Endothelial cell of umbilical vein (primary cell): ENCODE data around the gene HSD17B2. TPM values are rescaled to one million over a fixed set of nuclear protein-coding genes. Genes with fewer than 3 reads are reported as not detected.

Experiments used
- BruUV-seq: library from RNA; stranded (reverse); fragments of 400-500 nt; replicated peaks from 2 replicates; lab custom pipeline; 2021; lab: Mats Ljungman, UMichigan
- CTCF ChIA-PET: fragments of 300-600, 350-600 bp; sonication (Branson Sonifier 250); formaldehyde crosslinking; loops from one replicate; lab custom pipeline; 2021; ENCODE audit warnings: antibody characterized with exemption, inconsistent platforms; lab: Charles Lee
- POLR2A ChIA-PET: fragments of 300-600, 350-600 bp; sonication (Branson Sonifier 250); formaldehyde crosslinking; loops from one replicate; lab custom pipeline; 2021; ENCODE audit warnings: antibody characterized with exemption, inconsistent platforms; lab: Charles Lee
- DNase-seq: peaks from one replicate; pipeline ENCODE4 v3.0.0-alpha.2; 2011; ENCODE audit warnings: low read depth, low spot score
- FAIRE-seq: peaks from 2 replicates; lab custom pipeline; 2011; peaks lifted over from hg19 to GRCh38; lab: Jason Lieb, UNC
- H2AFZ ChIP-seq: 2 replicates; pipeline ENCODE4 v1.6.0; 2012; ENCODE audit warnings: low read depth, low read length, control low read depth, inconsistent platforms
- H3K27ac ChIP-seq: 2 replicates; pipeline ENCODE4 v1.5.1; 2011; ENCODE audit warnings: low read depth, mild to moderate bottlenecking, control low read depth, low read length, moderate library complexity; ENCODE audit not compliant: insufficient read depth
- H3K27me3 ChIP-seq, 2 experiments: 2 replicates each; pipeline versions ENCODE4 v1.6.0 to v1.6.1; 2011; ENCODE audit warnings: low read length in 2 of 2, mixed read lengths in 1 of 2; ENCODE audit not compliant: control insufficient read depth in 2 of 2, insufficient read depth in 2 of 2
- H3K36me3 ChIP-seq, 2 experiments: 2 replicates in 1 of 2; 3 replicates in 1 of 2; pipeline ENCODE4 v1.5.1; 2011; ENCODE audit warnings: low read length in 2 of 2, mild to moderate bottlenecking in 1 of 2, moderate library complexity in 1 of 2; ENCODE audit not compliant: control insufficient read depth in 2 of 2, insufficient read depth in 2 of 2; ENCODE audit errors: extremely low read depth in 1 of 2
- H3K4me1 ChIP-seq: 3 replicates; pipeline ENCODE4 v1.5.1; 2011; ENCODE audit warnings: mild to moderate bottlenecking, low read length; ENCODE audit not compliant: control insufficient read depth, insufficient read depth; ENCODE audit errors: extremely low read depth
- H3K4me2 ChIP-seq: 2 replicates; pipeline ENCODE4 v1.6.1; 2011; ENCODE audit warnings: low read length, control low read depth, mixed read lengths; ENCODE audit not compliant: insufficient read depth
- H3K4me3 ChIP-seq, 3 experiments: fragments of 200-600 bp in 1 of 3; sonication (generic), shearing (Covaris generic) in 1 of 3; replicated peaks in 1 of 3; 2 replicates each; pipeline ENCODE4 v1.5.1; 2011 to 2016; ENCODE audit warnings: control low read depth in 3 of 3, low read length in 3 of 3, mild to moderate bottlenecking in 2 of 3, inconsistent platforms in 1 of 3, low read depth in 1 of 3, moderate library complexity in 1 of 3; ENCODE audit not compliant: insufficient read depth in 1 of 3
- H3K79me2 ChIP-seq: 2 replicates; pipeline ENCODE4 v1.6.0; 2012; ENCODE audit warnings: low read length, inconsistent platforms; ENCODE audit not compliant: control insufficient read depth, insufficient read depth
- H3K9ac ChIP-seq: replicated peaks from 2 replicates; pipeline ENCODE3; 2011; ENCODE audit warnings: low read length, control low read depth; ENCODE audit not compliant: insufficient read depth; ENCODE audit errors: extremely low read depth
- H3K9me1 ChIP-seq: replicated peaks from 3 replicates; pipeline ENCODE4 v1.6.0; 2011; ENCODE audit warnings: mild to moderate bottlenecking, low read length; ENCODE audit not compliant: control insufficient read depth, insufficient read depth; ENCODE audit errors: extremely low read depth
- H3K9me3 ChIP-seq: replicated peaks from 2 replicates; pipeline ENCODE4 v1.5.1; 2012; ENCODE audit warnings: low read length, inconsistent platforms; ENCODE audit not compliant: control insufficient read depth, insufficient read depth
- H4K20me1 ChIP-seq: replicated peaks from 2 replicates; pipeline ENCODE3; 2011; ENCODE audit warnings: mild to moderate bottlenecking, low read length; ENCODE audit not compliant: control insufficient read depth, insufficient read depth; ENCODE audit errors: extremely low read depth
- EZH2 ChIP-seq: IDR thresholded peaks from 2 replicates; pipeline ENCODE4 v1.6.1; 2012; ENCODE audit warnings: borderline replicate concordance, low read depth, mild to moderate bottlenecking, moderate library complexity, low read length, inconsistent platforms; ENCODE audit not compliant: severe bottlenecking
- FOS ChIP-seq: IDR thresholded peaks from 2 replicates; pipeline ENCODE4 v1.6.1; 2011; ENCODE audit warnings: mild to moderate bottlenecking, low read length, moderate library complexity, borderline replicate concordance; ENCODE audit not compliant: insufficient read depth
- GATA2 ChIP-seq: IDR thresholded peaks from 2 replicates; pipeline ENCODE4 v1.7.0; 2011; ENCODE audit warnings: low read depth, mild to moderate bottlenecking, moderate library complexity, mixed read lengths, low read length; ENCODE audit not compliant: insufficient read length, insufficient read depth
- JUN ChIP-seq: IDR thresholded peaks from 2 replicates; pipeline ENCODE4 v1.6.1; 2011; ENCODE audit warnings: borderline replicate concordance, low read depth; ENCODE audit not compliant: insufficient read length, insufficient read depth
- MYC ChIP-seq: IDR thresholded peaks from one replicate; pipeline ENCODE4 v1.6.1; 2011; ENCODE audit warnings: mild to moderate bottlenecking, low read depth, low read length
- POLR2A ChIP-seq: IDR thresholded peaks from 2 replicates; pipeline ENCODE4 v1.6.1; 2012; ENCODE audit warnings: low read depth, mild to moderate bottlenecking, control low read depth, low read length
- POLR2AphosphoS5 ChIP-seq: IDR thresholded peaks from 2 replicates; pipeline ENCODE4 v1.6.1; 2012; ENCODE audit warnings: low read depth, mild to moderate bottlenecking, control low read depth, low read length, moderate library complexity; ENCODE audit not compliant: insufficient read depth
- dilution Hi-C: fragments of 300-500 bp; cut with MboI; formaldehyde crosslinking; loops from one replicate; pipeline ENCODE4 v1.15.0; 2019; ENCODE audit warnings: low sequenced_read_pairs; ENCODE audit not compliant: extremely low pct_ligation_motif_present
- intact Hi-C: fragments of 100-400 bp; cut with micrococcal nuclease; formaldehyde crosslinking; loops from one replicate; pipeline ENCODE4 v1.10.0; 2022
- polyA plus RNA-seq, 4 experiments: library from polyadenylated mRNA; depleted of rRNA in 3 of 4; stranded (reverse) in 3 of 4; unstranded in 1 of 4; fragments of >200 nt; gene quantifications; 2 replicates each; pipeline versions ENCODE4 v1.2.1 to v1.2.3, GENCODE V29; 2011 to 2012; ENCODE audit warnings: missing spikeins in 1 of 4
- total RNA-seq: library from RNA; stranded (reverse); gene quantifications from 2 replicates; pipeline ENCODE4 v1.2.3, GENCODE V29; 2021
- TF ChIP-seq, protein P1 (sequence below): IDR thresholded peaks from 2 replicates; pipeline ENCODE4 v1.6.1; 2011; ENCODE audit not compliant: insufficient read depth, insufficient read length
- TF ChIP-seq, protein P2 (sequence below), 2 donors: IDR thresholded peaks; 1 replicate in 1 of 2; 2 replicates in 1 of 2; pipeline ENCODE4 v1.5.1; 2011; ENCODE audit warnings: low read length in 2 of 2, mild to moderate bottlenecking in 2 of 2, moderate library complexity in 2 of 2, control low read depth in 1 of 2, inconsistent platforms in 1 of 2, low read depth in 1 of 2; ENCODE audit not compliant: insufficient read depth in 1 of 2; ENCODE audit errors: extremely low read depth in 1 of 2

HSD17B2 gene
- total and polyA plus RNA-seq, 2 donors (not counting 3 experiments of a cell fraction or from before 2014, with no cell fraction given): 1.2 to 4.5 TPM

DNA sequence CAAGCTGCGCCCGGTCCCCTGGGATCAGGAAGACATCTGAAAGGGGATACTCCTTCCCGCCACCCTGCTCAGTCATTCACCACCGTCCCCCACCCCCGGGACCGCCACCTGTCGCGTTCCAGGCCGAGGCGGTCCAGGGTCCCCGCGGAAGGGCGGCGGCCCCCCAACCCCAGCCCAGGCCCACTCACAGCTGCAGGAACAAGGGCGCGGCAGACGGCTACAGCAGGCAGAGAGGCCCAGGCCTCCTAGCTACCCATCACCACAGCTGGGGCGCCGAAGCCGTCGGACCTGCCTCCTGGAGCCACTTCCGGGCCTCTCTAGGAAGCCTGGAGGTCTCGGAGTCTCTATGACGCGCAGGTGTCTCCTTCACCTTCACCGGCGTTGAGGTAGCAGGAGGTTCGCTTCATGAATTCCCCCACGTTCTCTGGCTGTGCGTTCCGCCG, 23.8 kb upstream of the HSD17B2 start, which contains the start of gene SDR42E1:
TSS of gene SDR42E1 (minus strand) at position 272 of the 443 bp plus-strand sequence. CDS start 10,612 bp downstream, outside the sequence.
- Histone ChIP-seq H3K27me3 (peaks cover 4 to 16% of the 10 kb centered on the region in 2 experiments), H3K4me3 (no peak within 1 kb of the TSS), H3K36me3 (no peaks in the 10 kb centered on the region), H4K20me1 (no peaks in the 10 kb centered on the region), H2AFZ (no peak within 1 kb of the TSS), H3K4me1 (peaks cover 4% of the 10 kb centered on the region), H3K27ac (no peak within 1 kb of the TSS), H3K79me2 (no peaks in the 10 kb centered on the region), H3K4me2 (no peak within 1 kb of the TSS), H3K9ac (no peak within 1 kb of the TSS), H3K9me3 (peaks cover 4% of the 10 kb centered on the region), H3K9me1 (no peaks in the 10 kb centered on the region)
- no peak for DNase-seq
- intact Hi-C loops: no loop called here
- POLR2A ChIA-PET: no interaction called here
- CTCF ChIA-PET: interaction anchor here (1.5 kb wide), 1 partner anchor 14 kb away, joined by 3 read pairs; no protein-coding TSS in a partner anchor
- no TSS peak for BruUV-seq
- FAIRE-seq: no peak
- dilution Hi-C loops: no loop called here
- TF ChIP-seq, protein P1, sequence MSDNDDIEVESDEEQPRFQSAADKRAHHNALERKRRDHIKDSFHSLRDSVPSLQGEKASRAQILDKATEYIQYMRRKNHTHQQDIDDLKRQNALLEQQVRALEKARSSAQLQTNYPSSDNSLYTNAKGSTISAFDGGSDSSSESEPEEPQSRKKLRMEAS: no peak
- TF ChIP-seq, protein P2, sequence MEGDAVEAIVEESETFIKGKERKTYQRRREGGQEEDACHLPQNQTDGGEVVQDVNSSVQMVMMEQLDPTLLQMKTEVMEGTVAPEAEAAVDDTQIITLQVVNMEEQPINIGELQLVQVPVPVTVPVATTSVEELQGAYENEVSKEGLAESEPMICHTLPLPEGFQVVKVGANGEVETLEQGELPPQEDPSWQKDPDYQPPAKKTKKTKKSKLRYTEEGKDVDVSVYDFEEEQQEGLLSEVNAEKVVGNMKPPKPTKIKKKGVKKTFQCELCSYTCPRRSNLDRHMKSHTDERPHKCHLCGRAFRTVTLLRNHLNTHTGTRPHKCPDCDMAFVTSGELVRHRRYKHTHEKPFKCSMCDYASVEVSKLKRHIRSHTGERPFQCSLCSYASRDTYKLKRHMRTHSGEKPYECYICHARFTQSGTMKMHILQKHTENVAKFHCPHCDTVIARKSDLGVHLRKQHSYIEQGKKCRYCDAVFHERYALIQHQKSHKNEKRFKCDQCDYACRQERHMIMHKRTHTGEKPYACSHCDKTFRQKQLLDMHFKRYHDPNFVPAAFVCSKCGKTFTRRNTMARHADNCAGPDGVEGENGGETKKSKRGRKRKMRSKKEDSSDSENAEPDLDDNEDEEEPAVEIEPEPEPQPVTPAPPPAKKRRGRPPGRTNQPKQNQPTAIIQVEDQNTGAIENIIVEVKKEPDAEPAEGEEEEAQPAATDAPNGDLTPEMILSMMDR (IDR thresholded peaks at IDR 0.05; ENCODE audit: extremely low read depth in 1 of 2, insufficient read depth in 1 of 2, low read depth in 1 of 2, low read length in 2 of 2): no peak
- TF ChIP-seq EZH2 (no peak), POLR2A (no peak), POLR2AphosphoS5 (no peak), GATA2 (no peak), MYC (no peak), JUN (no peak), FOS (no peak)
